ENCODE results near the gene DOCK4. TPM values are rescaled to one million over a fixed set of nuclear protein-coding genes. Genes with fewer than 3 reads are reported as not detected.

The DOCK4 gene
- total and polyA plus RNA-seq, 2 experiments from 2014 or later = 2.1 to 5.0 TPM

- no peaks in the 10 kb centered on the region for H3K79me2 ChIP-seq (ENCODE audit: insufficient read depth)
- in situ Hi-C loops (cut with MboI) = no loop called here
- WGBS, 2 experiments (ENCODE audit: low coverage in 1 of 2, low lambda C conversion rate in 2 of 2, missing lambda C conversion rate in 2 of 2) = 52 to 60% methylated on average over 2 of the region's 2 CpGs
Measured at GRCh38 chr7:112110175-112110574, 96.0 kb downstream of the DOCK4 start.

GRCh38 chr7:112108981-112109380 is 97.2 kb downstream of the DOCK4 start:
- TF ChIP-seq EZH2phosphoT487 (IDR thresholded peaks at IDR 0.05; ENCODE audit: insufficient read depth, low read depth) (no peak), EZH2 (IDR thresholded peaks at IDR 0.05; ENCODE audit: insufficient read depth, poor library complexity, severe bottlenecking) (no peak)
- in situ Hi-C loops (cut with MboI) = no loop called here
- DNase-seq = no peak
- Histone ChIP-seq H3K36me3 (ENCODE audit: low read depth) (no peaks in the 10 kb centered on the region), H3K27me3 (replicated peaks; ENCODE audit: insufficient read depth) (no peaks in the 10 kb centered on the region), H3K4me2 (ENCODE audit: unreplicated experiment) (no peak overlapping the region), H3F3A (ENCODE audit: insufficient read depth) (no peaks in the 10 kb centered on the region), H3K9ac (no peak overlapping the region), H3K79me2 (ENCODE audit: insufficient read depth) (no peaks in the 10 kb centered on the region), H3K9me3 (ENCODE audit: low read depth) (no peaks in the 10 kb centered on the region), H4K20me1 (ENCODE audit: insufficient read depth) (no peaks in the 10 kb centered on the region), H3K9me2 (ENCODE audit: insufficient read depth) (no peaks in the 10 kb centered on the region), H3K4me1 (ENCODE audit: insufficient read depth) (peaks cover 10% of the 10 kb centered on the region), H2AFZ (no peak overlapping the region), H3K4me3 (no peak overlapping the region), H3K27ac (no peak overlapping the region)
- 63 to 67% methylated on average over 2 of the region's 2 CpGs for WGBS, 2 experiments (ENCODE audit: low coverage in 1 of 2, low lambda C conversion rate in 2 of 2, missing lambda C conversion rate in 2 of 2)

More at GRCh38 chr7:112110175-112110574, 96.0 kb downstream of the DOCK4 start:
- DNase-seq = no peak
- TF ChIP-seq EZH2 (IDR thresholded peaks at IDR 0.05; ENCODE audit: insufficient read depth, poor library complexity, severe bottlenecking) = no peak
- TF ChIP-seq EZH2phosphoT487 (IDR thresholded peaks at IDR 0.05; ENCODE audit: insufficient read depth, low read depth) = no peak
- no peaks in the 10 kb centered on the region for H3K9me3 ChIP-seq (ENCODE audit: low read depth)
- no peaks in the 10 kb centered on the region for H3F3A ChIP-seq (ENCODE audit: insufficient read depth)
- H3K27ac ChIP-seq = no peak overlapping the region
- H2AFZ ChIP-seq = no peak overlapping the region
- H4K20me1 ChIP-seq (ENCODE audit: insufficient read depth) = no peaks in the 10 kb centered on the region
- H3K36me3 ChIP-seq (ENCODE audit: low read depth) = no peaks in the 10 kb centered on the region
- H3K27me3 ChIP-seq (replicated peaks; ENCODE audit: insufficient read depth) = no peaks in the 10 kb centered on the region
- H3K9ac ChIP-seq = no peak overlapping the region
- no peak overlapping the region for H3K4me2 ChIP-seq (ENCODE audit: unreplicated experiment)
- H3K4me1 ChIP-seq (ENCODE audit: insufficient read depth) = peaks cover 10% of the 10 kb centered on the region
- H3K9me2 ChIP-seq (ENCODE audit: insufficient read depth) = no peaks in the 10 kb centered on the region
- no peak overlapping the region for H3K4me3 ChIP-seq

GRCh38 chr7:112105584-112106530 is 100.3 kb downstream of the DOCK4 start:
- WGBS, 2 experiments (ENCODE audit: low coverage in 1 of 2, low lambda C conversion rate in 2 of 2, missing lambda C conversion rate in 2 of 2) = 85% methylated on average over 6 to 8 of the region's 8 CpGs
- H3K36me3 ChIP-seq (ENCODE audit: low read depth) = no peaks in the 10 kb centered on the region
- H3K4me3 ChIP-seq = no peak overlapping the region
- no peak for TF ChIP-seq EZH2 (IDR thresholded peaks at IDR 0.05; ENCODE audit: insufficient read depth, poor library complexity, severe bottlenecking)
- no peak for TF ChIP-seq EZH2phosphoT487 (IDR thresholded peaks at IDR 0.05; ENCODE audit: insufficient read depth, low read depth)
- no peaks in the 10 kb centered on the region for H3K9me2 ChIP-seq (ENCODE audit: insufficient read depth)
- no peaks in the 10 kb centered on the region for H4K20me1 ChIP-seq (ENCODE audit: insufficient read depth)
- H3K79me2 ChIP-seq (ENCODE audit: insufficient read depth) = no peaks in the 10 kb centered on the region
- H2AFZ ChIP-seq = no peak overlapping the region
- no peaks in the 10 kb centered on the region for H3K27me3 ChIP-seq (replicated peaks; ENCODE audit: insufficient read depth)
- H3F3A ChIP-seq (ENCODE audit: insufficient read depth) = no peaks in the 10 kb centered on the region
- no peaks in the 10 kb centered on the region for H3K4me1 ChIP-seq (ENCODE audit: insufficient read depth)
- no peaks in the 10 kb centered on the region for H3K9me3 ChIP-seq (ENCODE audit: low read depth)
- DNase-seq = no peak
- no peak overlapping the region for H3K4me2 ChIP-seq (ENCODE audit: unreplicated experiment)
- H3K9ac ChIP-seq = no peak overlapping the region
- in situ Hi-C loops (cut with MboI) = no loop called here
- no peak overlapping the region for H3K27ac ChIP-seq

GRCh38 chr7:112104120-112104519 is 102.1 kb downstream of the DOCK4 start:
- 91 to 93% methylated on average over 2 of the region's 2 CpGs for WGBS, 2 experiments (ENCODE audit: low coverage in 1 of 2, low lambda C conversion rate in 2 of 2, missing lambda C conversion rate in 2 of 2)
- H2AFZ ChIP-seq = no peak overlapping the region
- H3K79me2 ChIP-seq (ENCODE audit: insufficient read depth) = no peaks in the 10 kb centered on the region
- no peaks in the 10 kb centered on the region for H3K9me3 ChIP-seq (ENCODE audit: low read depth)
- H3K27me3 ChIP-seq (replicated peaks; ENCODE audit: insufficient read depth) = no peaks in the 10 kb centered on the region
- TF ChIP-seq EZH2 (IDR thresholded peaks at IDR 0.05; ENCODE audit: insufficient read depth, poor library complexity, severe bottlenecking) (no peak), EZH2phosphoT487 (IDR thresholded peaks at IDR 0.05; ENCODE audit: insufficient read depth, low read depth) (no peak)
- no peak for DNase-seq
- H3K9ac ChIP-seq = no peak overlapping the region
- H3K9me2 ChIP-seq (ENCODE audit: insufficient read depth) = no peaks in the 10 kb centered on the region
- no peak overlapping the region for H3K4me3 ChIP-seq
- no peaks in the 10 kb centered on the region for H3K36me3 ChIP-seq (ENCODE audit: low read depth)
- H3K4me2 ChIP-seq (ENCODE audit: unreplicated experiment) = no peak overlapping the region
- H4K20me1 ChIP-seq (ENCODE audit: insufficient read depth) = no peaks in the 10 kb centered on the region
- H3K27ac ChIP-seq = no peak overlapping the region
- no peaks in the 10 kb centered on the region for H3F3A ChIP-seq (ENCODE audit: insufficient read depth)
- in situ Hi-C loops (cut with MboI) = no loop called here
- H3K4me1 ChIP-seq (ENCODE audit: insufficient read depth) = no peaks in the 10 kb centered on the region
